BJ (cell line): ENCODE data around the gene HECTD3. TPM values are rescaled to one million over a fixed set of nuclear protein-coding genes. Genes with fewer than 3 reads are reported as not detected.

ENCODE experiments used
- CTCF ChIA-PET: fragments of 350-600 bp; formaldehyde crosslinking; extraction: SDS; loops from one replicate; lab custom pipeline; 2021; ENCODE audit warnings: antibody characterized with exemption, inconsistent platforms; lab: Yijun Ruan, JAX
- POLR2A ChIA-PET: fragments of 300-600 bp; sonication (Branson Sonifier 250); formaldehyde crosslinking; extraction: SDS; loops from one replicate; lab custom pipeline; 2021; ENCODE audit warnings: antibody characterized with exemption; lab: Charles Lee
- DNase-seq: peaks from one replicate; pipeline ENCODE4 v3.0.0-alpha.2; 2011; ENCODE audit warnings: low read depth
- H3K27me3 ChIP-seq: 2 replicates; pipeline ENCODE4 v1.6.0; 2011; ENCODE audit warnings: low read length; ENCODE audit not compliant: control insufficient read depth, insufficient read depth
- H3K36me3 ChIP-seq: 2 replicates; pipeline ENCODE4 v1.5.1; 2011; ENCODE audit warnings: low read length; ENCODE audit not compliant: control insufficient read depth, insufficient read depth
- H3K4me3 ChIP-seq: 2 replicates; pipeline ENCODE4 v1.5.1; 2011; ENCODE audit warnings: low read depth, mild to moderate bottlenecking, control low read depth, low read length
- polyA plus RNA-seq: library from polyadenylated mRNA; depleted of rRNA; stranded (reverse); fragments of >200 nt; gene quantifications from 2 replicates; pipeline ENCODE4 v1.2.3, GENCODE V29; 2011
- TF ChIP-seq, protein P1 (sequence below): IDR thresholded peaks from 2 replicates; pipeline ENCODE4 v1.5.1; 2011; ENCODE audit warnings: low read depth, mild to moderate bottlenecking, control low read depth, inconsistent platforms, low read length, moderate library complexity; ENCODE audit not compliant: insufficient read depth

Gene HECTD3
- polyA plus RNA-seq, 1 experiment = 36.7 TPM

DNA sequence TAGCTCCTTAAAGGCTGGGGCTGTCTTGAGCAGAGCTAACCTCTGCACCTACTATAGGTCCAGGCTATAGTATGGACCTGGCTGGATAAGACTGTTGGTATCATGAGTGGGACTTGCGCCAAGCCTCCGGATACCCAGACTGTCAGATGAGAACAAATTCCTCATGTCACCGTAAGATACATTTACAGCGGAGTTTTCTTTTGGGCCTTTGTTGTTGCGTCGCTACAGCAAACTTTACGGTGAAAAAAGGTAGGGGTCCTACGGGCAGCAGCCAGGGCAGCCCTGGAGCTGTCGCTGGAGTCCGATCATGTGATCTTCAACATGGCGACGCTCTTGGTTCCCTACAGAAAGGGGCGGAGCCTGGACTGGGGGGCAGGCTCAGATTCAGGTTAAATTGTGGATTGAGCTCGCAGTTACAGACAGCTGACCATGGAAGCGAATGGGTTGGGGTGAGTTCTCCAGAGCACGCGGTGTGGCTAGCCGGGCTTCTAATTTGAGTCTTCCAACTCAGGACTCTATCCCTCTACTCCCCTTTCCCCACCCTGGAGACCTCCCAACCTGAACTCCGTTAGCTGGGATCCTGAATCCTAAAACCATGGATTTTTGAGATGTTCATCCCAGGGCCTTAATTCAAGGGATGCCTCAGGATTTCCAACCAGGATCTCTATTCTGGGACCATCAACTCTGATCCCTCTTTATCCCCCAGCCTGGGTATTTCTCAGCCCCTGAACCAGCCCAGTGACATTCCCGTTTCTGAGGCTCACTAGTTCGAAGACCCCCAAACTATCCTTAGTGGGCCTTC, 914 bp upstream of the HECTD3 start, which contains the start of gene UROD:
Gene UROD, plus strand, starts transcription at position 418 of the 802 bp plus-strand sequence. Its CDS starts 12 bp downstream, at position 430.
- Histone ChIP-seq H3K27me3 (no peaks in the 10 kb centered on the region), H3K36me3 (peaks cover 24% of the 10 kb centered on the region), H3K4me3 (peak within 1 kb of the TSS; percentile 86)
- DNase-seq = peak; percentile 71
- ChIA-PET CTCF (interaction anchor here (0.6 to 5.4 kb wide), 18 partner anchors 25 to 507 kb away, joined by 3 to 154 read pairs (median 5); partner anchors contain the start of genes BEST4, BTBD19, EIF2B3 and PLK3), POLR2A (interaction anchor here (0.5 to 2.5 kb wide), 7 partner anchors 9 to 575 kb away, joined by 3 to 12 read pairs (median 4); partner anchors contain the start of genes MUTYH, PLK3 and TOE1)
- TF ChIP-seq, protein P1, sequence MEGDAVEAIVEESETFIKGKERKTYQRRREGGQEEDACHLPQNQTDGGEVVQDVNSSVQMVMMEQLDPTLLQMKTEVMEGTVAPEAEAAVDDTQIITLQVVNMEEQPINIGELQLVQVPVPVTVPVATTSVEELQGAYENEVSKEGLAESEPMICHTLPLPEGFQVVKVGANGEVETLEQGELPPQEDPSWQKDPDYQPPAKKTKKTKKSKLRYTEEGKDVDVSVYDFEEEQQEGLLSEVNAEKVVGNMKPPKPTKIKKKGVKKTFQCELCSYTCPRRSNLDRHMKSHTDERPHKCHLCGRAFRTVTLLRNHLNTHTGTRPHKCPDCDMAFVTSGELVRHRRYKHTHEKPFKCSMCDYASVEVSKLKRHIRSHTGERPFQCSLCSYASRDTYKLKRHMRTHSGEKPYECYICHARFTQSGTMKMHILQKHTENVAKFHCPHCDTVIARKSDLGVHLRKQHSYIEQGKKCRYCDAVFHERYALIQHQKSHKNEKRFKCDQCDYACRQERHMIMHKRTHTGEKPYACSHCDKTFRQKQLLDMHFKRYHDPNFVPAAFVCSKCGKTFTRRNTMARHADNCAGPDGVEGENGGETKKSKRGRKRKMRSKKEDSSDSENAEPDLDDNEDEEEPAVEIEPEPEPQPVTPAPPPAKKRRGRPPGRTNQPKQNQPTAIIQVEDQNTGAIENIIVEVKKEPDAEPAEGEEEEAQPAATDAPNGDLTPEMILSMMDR = no peak

DNA sequence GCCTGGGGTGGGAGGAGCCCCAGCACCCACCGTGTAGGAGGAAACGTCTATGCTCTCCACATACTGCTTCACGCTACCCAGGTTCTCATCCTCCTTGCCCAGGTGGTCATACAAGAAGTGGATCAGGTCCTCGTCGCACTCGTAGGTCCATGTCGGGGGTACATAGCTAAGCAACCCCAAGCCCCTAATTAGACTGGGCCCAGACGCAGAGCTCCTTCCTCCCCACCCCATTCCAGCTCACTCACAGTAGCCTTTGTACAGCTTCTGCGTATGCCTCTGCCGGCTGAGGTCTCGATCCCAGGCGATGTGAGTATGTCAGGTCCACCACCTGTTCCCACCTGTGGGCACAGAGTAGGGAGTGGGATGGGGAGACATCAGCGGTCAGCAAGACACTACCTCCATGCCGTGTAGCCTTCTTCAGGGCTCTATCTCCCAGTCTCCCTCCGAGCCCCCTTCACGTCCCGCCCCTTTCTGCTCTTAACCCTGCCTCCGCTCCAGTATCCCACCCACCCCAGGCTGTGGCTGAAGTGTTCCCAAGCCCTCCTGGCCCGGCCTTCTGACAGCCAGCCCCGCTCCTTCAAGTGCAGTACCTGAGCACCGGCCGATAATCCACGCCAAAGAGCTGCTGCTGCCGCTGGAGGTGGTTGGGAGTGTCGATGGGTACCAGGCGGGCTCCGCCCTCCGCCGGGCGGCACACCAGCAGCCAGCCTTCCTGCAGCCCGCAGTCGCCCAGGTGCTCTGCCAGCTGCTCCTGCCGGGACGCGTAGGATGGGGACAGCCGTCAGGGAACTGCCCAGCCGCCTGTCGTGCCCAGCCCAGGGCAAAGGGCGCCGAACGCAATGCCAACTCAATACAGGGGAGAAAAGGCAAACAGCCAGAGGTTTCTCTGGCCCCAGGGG, 919 bp downstream of the HECTD3 start:
- CTCF ChIA-PET = interaction anchor here (1.2 to 5.3 kb wide), 7 partner anchors 8 to 290 kb away, joined by 3 to 154 read pairs (median 5); partner anchors contain the start of gene EIF2B3
- POLR2A ChIA-PET = interaction anchor here (0.6 to 0.8 kb wide), 2 partner anchors 292 to 293 kb away, joined by 3 read pairs; no protein-coding TSS in a partner anchor
- H3K36me3 ChIP-seq = peaks cover 37% of the 10 kb centered on the region
- H3K4me3 ChIP-seq = peak overlapping the region; percentile 86
- H3K27me3 ChIP-seq = no peaks in the 10 kb centered on the region
- TF ChIP-seq, protein P1 = 0 out of 2 replicates have a peak, but pooled peaks have one; percentile 13
- no peak for DNase-seq

GRCh38 chr1:45009296-45009865, 1.7 kb downstream of the HECTD3 start:
- ChIA-PET POLR2A (no interaction called here), CTCF (interaction anchor here (1.5 to 3.5 kb wide), 2 partner anchors 9 to 173 kb away, joined by 5 to 17 read pairs; no protein-coding TSS in a partner anchor)
- no peak overlapping the region for H3K4me3 ChIP-seq
- DNase-seq = no peak
- peaks cover 40% of the 10 kb centered on the region for H3K36me3 ChIP-seq
- no peaks in the 10 kb centered on the region for H3K27me3 ChIP-seq
- TF ChIP-seq, protein P1 = no peak

DNA sequence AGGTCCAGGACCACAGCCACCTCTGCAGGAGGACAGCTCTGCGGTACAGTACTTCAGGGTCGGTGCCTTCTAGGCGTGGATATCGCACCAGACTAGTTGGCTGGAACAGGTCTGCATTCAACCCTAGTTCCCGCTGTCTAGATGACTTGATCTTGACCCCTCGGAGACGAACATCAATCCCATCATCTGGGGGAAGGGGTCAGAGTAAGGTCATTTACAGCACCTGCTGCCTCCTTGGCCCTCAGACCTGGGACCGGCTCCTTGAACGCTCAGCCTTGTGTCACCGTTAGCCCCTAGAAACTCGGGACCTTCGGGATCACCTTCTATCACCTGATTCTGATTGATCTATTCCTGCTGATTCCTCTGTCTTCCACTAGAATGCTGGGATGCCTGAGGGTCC, 2.6 kb downstream of the HECTD3 start:
- Histone ChIP-seq H3K27me3 (no peaks in the 10 kb centered on the region), H3K4me3 (no peak overlapping the region), H3K36me3 (peaks cover 46% of the 10 kb centered on the region)
- TF ChIP-seq, protein P1 = no peak
- no peak for DNase-seq
- ChIA-PET POLR2A (no interaction called here), CTCF (interaction anchor here (1.7 kb wide), 1 partner anchor 10 kb away, joined by 5 read pairs; no protein-coding TSS in a partner anchor)
